Stimulated activated CD8-positive, alpha-beta memory T cell treated with anti-CD3 and anti-CD28 coated beads, Interleukin-15, amount 100 ng/mL, for 48 hours (primary cell): ENCODE data around the gene SLC22A4.

Source experiments
- DNase-seq, 2 donors: peaks; one replicate each; pipeline ENCODE4 v3.0.0-alpha.2; 2020; ENCODE audit warnings: low read depth in 2 of 2

SLC22A4 gene

DNA sequence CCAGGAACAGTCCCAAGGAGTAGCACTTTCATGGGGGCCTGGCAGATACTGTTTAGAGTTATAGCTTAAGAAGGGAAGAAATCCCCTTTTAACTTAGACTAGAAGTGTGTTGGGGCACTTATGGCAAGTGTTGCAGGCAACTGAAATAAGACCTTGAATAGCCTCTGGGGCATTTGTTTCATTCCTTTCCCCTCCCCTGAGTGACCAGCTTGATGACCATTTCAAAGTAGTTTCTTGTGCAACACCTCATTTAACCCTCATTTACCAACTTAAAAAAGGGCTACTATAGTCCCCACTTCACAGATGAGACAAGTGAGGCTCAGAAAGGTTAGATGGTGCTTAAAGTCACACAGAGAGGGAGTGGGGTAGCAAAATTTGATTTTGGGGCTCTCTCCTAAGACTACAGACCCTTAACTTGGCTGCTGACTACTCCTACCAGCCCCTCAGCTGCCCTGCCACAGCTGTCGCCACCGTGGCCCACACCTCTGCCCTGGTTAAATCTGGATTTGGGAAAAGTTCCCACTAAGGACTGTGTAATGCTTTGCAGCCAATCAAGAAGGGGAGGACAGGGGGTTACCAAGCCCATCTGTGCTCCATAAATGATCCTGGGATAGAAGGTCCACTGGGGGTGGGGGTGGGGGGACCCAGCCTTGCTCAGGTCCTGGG, 31.2 kb upstream of the SLC22A4 start:
- DNase-seq: no peak

DNA sequence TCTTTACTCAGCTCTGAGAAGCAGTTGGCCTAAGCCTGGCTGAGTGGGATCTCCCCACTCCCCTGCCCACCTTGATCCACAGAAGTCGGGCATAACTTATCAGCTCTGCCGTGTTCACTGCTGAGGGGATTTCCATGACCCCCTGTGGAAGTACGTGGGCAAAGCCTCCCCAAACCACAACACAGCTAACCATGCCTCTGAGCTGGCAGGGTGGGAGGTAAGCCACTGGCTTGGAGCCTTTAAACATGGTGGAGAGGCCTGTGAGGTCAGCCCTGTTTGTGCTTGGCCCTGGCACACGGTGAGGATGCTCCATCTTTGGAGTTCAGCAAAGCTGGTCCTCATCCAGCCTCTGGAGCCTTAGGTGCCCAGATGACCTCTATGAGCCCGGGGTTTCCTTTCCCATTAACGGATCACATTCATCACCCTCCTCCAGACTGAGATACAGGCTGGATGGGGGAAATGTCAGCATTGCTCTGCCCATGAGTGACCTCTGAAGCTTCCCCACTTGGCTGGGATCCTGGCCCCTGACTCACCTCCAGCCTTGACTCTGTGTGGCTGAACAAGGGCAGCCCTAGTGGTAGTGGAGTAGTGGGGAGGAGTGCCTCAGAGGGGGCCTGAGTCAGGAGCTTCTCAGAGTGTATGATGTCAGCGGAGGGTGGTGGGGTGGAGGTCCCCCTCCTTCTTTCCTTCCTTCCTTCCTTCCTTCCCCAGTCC, 30.5 kb upstream of the SLC22A4 start:
- DNase-seq: peak; percentile 36 to 54

DNA sequence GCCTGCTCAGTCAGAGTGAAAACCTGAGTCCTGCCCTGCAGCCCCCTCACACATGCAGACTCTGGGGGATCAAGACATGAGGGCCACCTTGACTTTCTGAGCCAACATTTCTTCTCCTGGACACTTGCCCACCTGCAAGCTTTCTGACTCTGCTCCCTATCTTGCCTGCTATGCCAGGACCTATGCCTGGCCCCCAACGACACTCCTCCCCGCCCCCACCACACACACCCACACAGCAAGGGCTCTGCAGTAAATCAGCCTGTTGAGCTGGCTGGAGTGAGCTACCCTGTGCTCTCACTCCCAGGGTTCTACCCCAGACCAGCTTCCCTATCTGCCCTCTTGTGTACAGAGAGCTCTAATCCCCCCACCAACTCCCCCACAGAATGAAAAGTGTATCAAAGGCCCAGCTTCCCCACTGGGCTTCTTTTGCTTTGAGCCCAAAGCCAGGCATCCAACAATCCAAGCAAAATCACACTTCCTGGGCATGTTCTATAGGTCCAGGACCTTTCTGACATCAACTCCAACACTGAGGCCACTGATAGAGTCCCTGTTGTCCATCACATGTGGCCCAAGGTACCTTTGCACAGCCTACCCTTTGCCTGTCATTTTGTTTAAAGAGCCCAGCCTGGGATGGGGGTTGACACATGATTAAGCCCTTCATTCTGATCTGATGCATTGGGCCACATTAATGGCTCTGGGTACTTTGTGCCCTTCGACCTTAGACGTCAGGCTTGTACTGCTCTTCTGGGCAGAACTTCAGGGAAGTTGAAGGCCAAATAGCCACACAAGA, 29.5 kb upstream of the SLC22A4 start:
- no peak for DNase-seq

DNA sequence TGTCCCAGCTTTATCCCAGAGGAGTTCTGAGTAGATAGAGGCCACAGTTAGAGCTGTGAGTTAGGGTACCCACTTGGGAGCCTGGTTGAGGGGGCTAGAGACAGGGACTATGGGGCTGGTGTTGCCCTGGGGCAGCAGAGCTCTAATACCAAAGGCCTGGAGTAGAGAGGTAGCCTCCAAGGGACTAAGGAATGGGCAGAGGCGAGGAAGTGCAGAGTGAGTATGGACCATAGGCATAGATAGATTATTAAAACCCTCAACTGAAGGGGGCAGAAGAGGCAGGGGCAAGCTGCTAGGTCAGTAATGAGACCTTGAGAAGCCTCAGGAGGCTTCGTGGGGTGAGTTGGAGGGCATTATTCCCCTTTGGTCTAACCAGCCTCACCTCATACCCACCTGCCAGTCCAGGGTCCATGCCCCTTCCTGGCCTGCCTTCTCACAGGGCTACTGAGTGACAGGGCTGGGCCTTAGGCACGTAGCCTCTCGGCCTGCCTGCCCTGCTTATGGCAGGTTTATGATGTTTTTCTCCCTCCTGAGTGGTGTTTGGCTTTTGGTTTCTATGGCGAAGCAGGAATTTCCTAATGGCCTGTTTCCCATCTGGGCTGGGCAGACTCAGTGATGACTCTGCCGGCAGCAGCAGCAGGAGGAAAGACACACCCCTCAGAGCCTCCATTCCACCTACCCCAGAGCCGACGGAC, 28.7 kb upstream of the SLC22A4 start:
- no peak for DNase-seq

DNA sequence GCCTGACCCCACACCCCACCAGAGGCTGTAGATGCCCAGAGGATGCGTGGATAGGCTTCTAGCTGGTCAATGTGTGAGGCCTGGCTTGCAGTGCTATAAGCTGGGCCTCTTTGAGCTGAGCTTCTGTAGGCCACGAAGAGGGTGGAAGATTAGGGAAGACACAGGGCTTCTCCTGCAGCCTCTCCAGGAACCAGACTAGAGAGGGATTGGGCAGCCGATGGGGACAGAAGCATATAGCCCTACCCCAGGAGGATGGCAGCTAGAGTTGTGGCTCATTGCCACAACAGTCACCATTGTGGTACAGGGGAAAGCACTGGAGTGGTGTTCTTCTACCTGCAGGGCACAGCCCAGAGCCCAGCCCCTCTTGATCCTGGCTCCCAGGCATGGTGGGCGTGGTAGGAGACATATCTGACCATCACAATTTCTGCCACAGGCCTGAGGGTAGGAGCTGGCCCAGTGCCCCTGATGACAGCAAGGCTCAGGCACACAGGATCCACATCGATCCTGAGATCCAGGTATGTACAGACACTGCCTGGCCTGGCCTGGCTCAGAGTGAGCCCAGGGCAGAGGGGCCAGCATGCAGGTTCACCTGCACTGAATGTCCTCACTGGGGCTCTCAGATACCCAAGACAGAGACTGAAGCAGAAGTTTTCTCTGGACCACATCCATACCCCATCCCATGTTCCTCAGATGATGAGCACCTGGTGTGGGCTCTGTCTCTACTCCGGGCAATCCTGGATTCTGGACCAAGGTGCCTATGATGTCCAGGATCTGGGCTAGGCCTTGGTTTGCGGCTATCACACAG, 28.0 kb upstream of the SLC22A4 start:
- no peak for DNase-seq

DNA sequence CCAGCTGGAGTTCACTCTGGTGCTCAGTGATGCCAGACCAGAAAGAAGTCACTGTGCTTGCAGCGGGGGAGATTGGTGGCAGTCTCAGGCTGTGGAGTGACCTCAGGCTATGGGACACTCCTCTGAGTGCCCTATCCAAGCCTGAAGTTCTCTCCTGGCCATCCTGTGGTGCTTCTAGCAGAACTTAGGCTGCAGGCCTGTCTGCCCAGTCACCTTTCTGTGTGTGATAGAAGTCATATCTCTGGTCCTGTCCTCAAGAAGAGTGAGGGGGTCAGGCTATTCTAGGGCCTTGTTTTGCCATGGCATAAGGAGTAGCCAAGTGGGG, 27.4 kb upstream of the SLC22A4 start:
- no peak for DNase-seq

DNA sequence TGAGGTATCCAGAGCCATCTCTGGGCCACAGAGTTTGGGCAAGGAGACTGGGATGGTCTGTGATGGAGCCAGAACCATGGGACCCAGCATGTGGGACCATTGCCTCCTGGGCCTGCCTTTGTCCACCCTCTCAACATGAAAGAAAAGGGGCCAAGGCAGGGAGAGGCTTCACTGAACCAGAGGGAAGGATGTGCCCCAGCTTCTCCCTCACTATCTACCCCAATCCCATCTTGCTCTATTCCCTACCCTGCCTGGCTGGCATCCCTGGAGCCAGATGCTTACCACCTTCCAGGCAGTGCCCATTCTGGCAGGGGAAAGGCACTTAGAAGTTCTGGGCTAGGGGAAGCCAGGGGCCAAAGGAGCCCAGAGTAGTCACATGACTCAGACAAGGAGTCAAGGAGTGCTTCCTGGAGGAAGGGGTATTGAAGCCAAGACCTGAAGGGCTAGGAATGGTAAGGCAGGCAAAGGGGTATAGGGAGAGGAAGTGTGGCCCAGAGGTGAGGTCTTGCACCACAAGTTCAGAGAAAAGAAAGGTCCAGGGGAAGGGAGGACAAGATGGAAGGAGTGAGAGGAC, 26.9 kb upstream of the SLC22A4 start:
- DNase-seq: no peak

DNA sequence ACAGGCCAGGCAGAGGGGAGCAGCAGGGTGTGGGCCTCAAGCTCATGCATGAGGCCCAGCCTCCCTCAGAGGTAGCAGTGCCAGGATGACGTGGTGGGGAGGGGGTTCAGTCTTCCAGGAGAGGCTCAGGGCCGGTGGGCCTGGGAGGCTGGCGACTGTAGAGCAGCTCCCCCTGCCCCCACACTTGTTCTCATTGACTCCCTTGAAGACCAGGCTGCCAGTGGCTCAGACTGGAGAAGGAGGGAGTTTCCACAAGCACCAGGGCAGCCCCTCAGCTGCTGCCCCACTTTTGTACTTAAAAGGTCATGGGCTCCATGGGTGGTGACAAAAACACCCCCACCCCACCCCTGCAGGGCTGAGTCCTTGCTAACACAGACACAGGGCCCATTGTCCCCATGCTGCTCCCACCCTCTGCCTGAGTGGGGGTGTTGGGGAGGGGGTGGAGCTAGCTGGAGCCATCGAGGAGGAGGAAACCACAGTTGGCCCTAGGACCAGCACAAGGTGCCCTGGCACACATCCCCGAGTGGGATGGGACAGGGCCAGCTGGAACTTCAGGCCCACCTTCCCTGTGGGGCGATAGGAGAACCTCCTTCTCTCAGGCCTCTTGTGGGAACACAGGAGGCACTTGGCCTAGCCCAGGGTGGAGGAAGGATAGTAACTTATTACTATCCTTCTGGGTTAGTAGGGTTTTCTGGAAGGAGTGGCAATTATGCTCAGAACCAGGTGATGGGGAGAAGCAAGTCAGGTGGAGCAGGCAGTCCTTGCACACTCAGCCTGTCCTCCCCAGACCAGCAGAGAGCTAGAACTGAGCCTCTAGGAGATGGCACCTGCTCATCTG, 26.0 kb upstream of the SLC22A4 start:
- DNase-seq: no peak

DNA sequence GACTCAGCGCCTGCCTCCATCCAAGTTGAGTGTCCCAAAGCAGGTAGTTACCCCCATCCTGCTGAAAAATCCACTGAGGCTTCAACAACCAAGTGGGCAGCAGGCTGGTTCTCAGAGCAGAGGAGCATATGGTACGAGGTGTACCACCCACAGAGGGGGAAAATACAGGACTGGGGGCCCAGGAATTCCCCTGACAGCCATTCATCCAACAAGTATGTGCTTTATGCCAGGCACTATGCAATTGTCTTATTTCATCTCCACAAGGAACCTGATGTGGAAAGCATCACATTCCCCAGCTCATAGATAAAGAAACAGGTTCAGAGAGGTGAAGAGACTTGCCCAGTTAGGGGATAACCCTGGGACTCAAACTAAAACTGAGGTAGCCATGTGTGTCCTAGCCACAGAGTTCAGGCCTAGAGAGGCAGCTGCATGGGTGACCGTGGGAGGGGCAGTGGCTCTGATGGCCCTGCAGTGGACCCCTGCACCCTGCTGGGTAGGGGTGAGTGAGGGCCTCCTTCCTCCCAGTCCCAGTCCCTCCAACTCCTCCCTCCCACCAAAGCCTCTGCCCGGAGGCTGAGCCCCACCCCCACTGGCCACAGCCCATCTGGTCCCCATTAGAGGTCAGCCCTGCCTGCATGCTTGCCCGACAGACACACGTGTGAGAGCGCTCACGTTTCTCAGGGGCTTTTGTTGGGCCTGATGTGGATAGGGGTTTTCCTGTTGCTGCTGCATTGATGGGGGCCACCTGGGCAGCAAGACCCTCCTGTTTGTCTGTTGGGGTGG, 25.2 kb upstream of the SLC22A4 start:
- no peak for DNase-seq

DNA sequence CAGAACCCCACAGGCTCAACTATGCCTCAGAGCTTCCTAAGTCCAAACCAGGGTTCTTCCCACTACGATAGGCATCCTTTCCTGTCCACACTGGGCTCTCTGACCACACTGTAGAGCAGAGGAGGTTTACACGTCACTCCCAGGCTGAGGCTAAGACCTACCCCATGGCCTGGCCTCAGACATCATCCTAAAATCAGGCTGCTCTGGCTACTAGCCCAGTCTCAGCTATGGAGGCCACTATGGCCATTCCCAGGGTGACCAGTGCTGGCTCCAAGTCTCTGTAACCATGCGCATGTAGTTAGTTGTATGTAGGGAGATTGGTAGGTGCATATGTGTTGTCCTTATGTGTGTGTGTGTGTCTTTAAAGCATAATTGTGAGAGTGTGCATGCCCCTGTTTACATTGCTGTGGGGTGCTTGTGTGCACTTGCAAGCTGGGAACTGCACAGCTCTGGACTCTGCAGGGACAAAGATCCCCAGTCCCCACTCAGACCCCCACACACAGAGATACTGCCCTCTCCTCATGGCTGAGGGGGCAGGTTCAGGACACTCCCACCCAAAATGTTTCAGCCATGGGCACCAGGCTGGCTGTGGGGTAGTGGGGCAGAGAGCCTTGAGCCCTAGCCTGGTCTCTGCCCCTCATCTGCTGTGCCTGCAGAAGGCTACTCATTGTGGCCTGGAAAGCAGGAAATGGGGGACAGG, 24.4 kb upstream of the SLC22A4 start:
- no peak for DNase-seq

DNA sequence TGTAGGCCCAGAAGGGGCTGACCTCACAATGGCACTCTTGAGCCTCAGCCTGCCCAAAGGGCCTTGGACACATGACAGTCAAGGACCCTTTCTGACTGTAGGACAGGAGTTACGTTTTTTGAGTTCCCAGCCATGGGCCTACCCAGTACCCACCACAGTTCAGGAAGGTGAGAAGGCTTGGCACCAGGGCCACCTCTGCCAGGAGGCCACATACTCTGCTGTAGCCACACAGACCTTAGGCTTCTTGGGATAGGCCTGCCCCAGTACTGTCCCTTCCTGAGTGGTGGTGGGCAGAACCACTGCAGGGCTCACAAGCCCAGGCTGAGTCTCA, 23.9 kb upstream of the SLC22A4 start:
- no peak for DNase-seq

DNA sequence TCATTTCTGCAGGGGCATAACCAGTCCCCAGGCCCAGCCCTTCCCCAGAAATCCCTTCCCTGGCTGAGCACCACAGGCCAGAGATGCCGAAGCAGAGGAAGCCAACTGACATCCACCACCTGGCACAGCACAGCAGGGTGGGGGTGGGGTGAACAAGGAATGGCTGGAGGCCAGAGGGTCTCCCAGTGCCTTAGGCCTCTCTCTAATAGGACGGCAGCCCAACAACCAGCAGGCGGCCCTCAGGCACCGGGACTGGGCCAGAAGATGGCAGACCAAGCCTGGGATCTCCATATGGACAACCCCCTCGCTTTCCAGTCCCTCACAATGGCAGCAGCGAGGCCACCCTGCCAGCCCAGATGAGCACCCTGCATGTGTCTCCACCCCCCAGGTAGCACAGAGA, 23.5 kb upstream of the SLC22A4 start:
- no peak for DNase-seq

DNA sequence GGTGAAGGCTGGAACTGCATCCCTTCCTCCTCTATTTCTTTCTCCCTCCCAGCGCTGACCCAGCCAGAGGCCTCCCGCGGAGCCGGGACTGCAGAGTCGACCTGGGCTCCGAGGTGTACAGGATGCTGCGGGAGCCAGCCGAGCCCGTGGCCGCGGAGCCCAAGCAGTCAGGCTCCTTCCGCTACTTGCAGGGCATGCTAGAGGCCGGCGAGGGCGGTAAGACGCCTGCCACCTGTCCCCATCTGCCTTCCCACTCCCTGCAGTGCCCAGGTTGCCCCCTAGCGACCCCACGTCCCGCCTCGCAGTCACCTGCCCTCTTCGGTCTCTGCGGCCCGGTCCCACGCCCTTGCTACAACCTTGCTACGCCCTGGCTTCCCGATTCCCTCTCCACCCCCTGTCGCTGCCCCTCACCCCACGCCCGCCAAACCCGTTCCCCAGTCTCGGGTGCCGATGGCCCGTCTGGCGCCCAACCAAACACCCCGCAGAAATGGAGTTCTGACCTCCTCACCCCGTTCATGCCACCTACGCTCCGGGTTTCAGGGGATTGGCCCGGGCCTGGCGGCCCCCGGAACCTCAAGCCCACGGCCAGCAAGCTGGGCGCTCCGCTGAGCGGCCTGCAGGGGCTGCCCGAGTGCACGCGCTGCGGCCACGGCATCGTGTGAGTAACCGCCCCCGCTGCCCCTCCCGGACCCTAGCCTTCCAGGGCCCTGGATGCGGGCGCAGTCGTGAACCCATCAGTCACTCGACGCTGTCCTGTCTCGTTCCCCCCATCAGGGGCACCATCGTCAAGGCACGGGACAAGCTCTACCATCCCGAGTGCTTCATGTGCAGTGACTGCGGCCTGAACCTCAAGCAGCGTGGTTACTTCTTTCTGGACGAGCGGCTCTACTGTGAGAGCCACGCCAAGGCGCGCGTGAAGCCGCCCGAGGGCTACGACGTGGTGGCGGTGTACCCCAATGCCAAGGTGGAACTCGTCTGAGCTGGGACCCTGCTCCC, 22.6 kb upstream of the SLC22A4 start:
- DNase-seq: no peak

DNA sequence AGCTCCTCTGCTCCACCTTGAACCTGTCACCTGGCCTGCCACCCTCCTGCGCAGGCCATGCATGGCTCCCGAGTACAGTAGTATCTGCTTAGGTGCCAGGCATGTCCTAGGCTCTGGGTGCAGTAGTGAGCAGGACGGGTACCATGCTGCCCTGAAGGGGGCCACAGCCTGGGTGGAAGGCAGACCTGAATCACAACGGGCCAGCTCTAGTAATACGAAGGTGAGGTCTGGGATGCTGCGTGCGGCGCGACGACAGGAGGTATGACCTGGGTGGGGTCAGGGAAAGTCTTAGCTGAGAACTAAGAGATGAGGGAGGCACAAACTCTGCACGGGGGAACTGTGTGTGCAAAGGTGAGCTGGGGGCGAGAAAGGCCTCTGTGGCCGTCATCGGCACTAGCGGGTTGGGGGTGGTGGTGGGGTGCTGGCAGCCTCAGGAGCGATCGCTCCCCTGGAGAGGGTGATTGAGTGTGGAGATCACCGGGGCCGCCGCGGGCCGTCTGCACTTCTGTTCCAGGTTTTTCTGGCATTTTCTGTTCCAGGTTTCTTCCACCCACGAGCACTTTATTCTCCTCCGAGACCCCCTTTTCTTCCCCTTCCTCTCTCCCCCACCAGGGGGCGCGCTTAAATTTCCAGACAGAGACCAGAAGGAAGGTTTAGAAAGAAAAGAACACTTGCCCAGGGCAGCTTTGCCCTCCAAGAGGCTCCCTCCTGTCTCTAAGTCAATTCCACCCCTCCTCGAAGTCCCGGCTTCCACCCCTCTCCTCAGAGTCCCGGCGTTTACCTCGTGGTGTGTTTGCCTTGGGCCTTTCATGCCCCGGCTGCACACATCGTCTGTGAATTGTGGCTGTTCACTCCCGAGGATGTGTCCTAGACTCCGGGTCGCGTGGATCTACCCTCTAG, 21.6 kb upstream of the SLC22A4 start:
- no peak for DNase-seq

DNA sequence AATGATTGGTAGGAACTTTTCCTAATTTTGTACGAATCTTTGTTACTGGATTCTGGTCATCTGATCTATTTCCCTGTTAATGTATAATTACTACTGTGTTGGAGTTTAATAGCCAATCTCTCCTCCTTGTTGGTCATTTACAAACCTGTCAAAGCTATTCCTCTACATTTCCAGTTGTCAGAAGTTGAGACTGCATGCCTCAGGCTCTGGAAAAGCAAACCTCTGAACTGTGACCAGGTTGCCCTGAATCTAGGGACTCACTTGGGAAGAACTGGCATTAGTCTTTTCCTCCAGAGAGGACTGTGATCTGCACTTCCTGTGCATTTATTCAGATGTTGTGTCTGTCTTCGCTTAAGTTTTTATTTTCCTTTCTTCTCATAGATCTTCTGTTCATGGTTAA, 20.6 kb upstream of the SLC22A4 start:
- no peak for DNase-seq

DNA sequence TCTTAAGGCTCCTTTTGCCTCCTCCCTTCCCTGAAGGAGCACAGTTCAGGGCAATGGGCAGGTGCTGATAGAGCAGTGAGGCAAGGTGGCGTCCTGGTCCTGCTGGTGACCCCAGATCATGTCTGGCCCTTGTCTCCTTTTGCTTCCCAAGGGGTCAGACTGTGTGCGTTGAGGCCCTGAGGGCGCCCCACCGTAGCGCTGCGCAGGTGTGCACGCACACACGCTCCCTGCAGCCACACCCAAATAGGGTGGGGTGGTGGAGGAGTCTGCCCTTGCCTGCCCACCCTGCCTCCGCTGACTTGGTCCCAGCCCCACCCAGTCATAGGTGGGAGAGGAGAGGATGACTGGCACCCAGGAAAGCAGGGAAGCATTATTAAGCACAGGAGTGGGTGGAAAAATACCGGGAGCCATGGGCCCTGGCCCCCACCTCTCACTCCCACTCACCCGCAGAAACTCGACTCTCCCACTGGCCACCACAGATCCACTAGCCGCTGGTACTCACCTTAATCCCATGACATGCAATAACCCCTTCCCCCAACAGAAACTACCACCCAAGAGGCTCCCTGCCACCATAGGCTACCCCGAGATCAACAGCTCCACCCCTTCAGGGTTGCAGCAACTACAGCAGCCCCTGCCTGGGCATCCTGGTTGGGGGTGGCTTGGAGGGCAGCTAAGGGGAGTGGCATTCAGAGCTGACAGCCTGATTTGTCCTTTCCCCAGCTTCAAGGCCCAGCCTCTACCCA, 20.0 kb upstream of the SLC22A4 start:
- no peak for DNase-seq
